HCT116 (cell line): ENCODE measurements around the gene KIF18B. TPM values are rescaled to one million over a fixed set of nuclear protein-coding genes. Genes with fewer than 3 reads are reported as not detected.

Source experiments
- ATAC-seq: fragments of 200-7000 bp; cut with Tn5 transposase; 2 replicates; pipeline ENCODE4 v1.9.1; 2020; ENCODE audit warnings: mild to moderate bottlenecking, moderate library complexity
- BruUV-seq: library from RNA; stranded (reverse); fragments of 400-500 nt; replicated peaks from 2 replicates; lab custom pipeline; 2021; lab: Mats Ljungman, UMichigan
- CTCF ChIA-PET: fragments of 300-600 bp; sonication (Branson Sonifier 250); formaldehyde crosslinking; loops from one replicate; lab custom pipeline; 2021; ENCODE audit warnings: antibody characterized with exemption; lab: Charles Lee
- POLR2A ChIA-PET: fragments of 300-600, 350-600 bp; sonication (Branson Sonifier 250); formaldehyde crosslinking; loops from one replicate; lab custom pipeline; 2021; ENCODE audit warnings: antibody characterized with exemption; lab: Charles Lee
- RAD21 ChIA-PET, 2 experiments: fragments of 300-600 bp; sonication (Branson Sonifier 250); formaldehyde crosslinking; loops; one replicate each; lab custom pipeline; 2023; ENCODE audit warnings: low total read pairs in 2 of 2; ENCODE audit not compliant: uncharacterized antibody in 2 of 2, unreplicated experiment in 2 of 2, low non-redundant PET in 1 of 2; lab: Charles Lee
- DNase-seq: peaks from one replicate; pipeline ENCODE4 v3.0.0-alpha.2; 2010; ENCODE audit warnings: low read depth, low spot score
- H2AFZ ChIP-seq: fragments of 200-600 bp; shearing (Covaris generic), sonication (generic); 2 replicates; pipeline ENCODE4 v1.6.1; 2017; ENCODE audit warnings: low read depth, mixed run types, mixed read lengths, antibody characterized with exemption, low read length; ENCODE audit not compliant: poor library complexity, severe bottlenecking
- H3K27ac ChIP-seq: 2 replicates; pipeline ENCODE4 v1.5.1; 2012; ENCODE audit warnings: low read depth, low read length
- H3K27me3 ChIP-seq: fragments of 200-600 bp; sonication (generic); 2 replicates; pipeline ENCODE4 v1.6.1; 2016; ENCODE audit warnings: mixed run types, low read length, mixed read lengths; ENCODE audit not compliant: insufficient read depth
- H3K36me3 ChIP-seq, 2 experiments: fragments of 200-500 bp in 1 of 2; fragments of 200-600 bp in 1 of 2; sonication (Bioruptor generic) in 1 of 2; sonication (generic) in 1 of 2; 2 replicates each; pipeline versions ENCODE4 v1.5.1 to v1.6.1; 2014 to 2016; ENCODE audit warnings: low read length in 2 of 2, inconsistent platforms in 1 of 2, mixed read lengths in 1 of 2, mixed run types in 1 of 2; ENCODE audit not compliant: insufficient read depth in 2 of 2, control insufficient read depth in 1 of 2
- H3K4me1 ChIP-seq, 2 experiments: fragments of 200-600 bp in 1 of 2; sonication (generic) in 1 of 2; 2 replicates each; pipeline versions ENCODE4 v1.5.1 to v1.6.1; 2012 to 2017; ENCODE audit warnings: low read length in 2 of 2, inconsistent platforms in 1 of 2, mild to moderate bottlenecking in 1 of 2, mixed read lengths in 1 of 2, mixed run types in 1 of 2, moderate library complexity in 1 of 2; ENCODE audit not compliant: insufficient read depth in 2 of 2, control insufficient read depth in 1 of 2
- H3K4me2 ChIP-seq: fragments of 200-600 bp; sonication (generic); 2 replicates; pipeline ENCODE4 v1.6.1; 2017; ENCODE audit warnings: mixed run types, low read length, mixed read lengths
- H3K4me3 ChIP-seq, 2 experiments: fragments of 200-600 bp in 1 of 2; sonication (generic) in 1 of 2; replicated peaks in 1 of 2; 2 replicates each; pipeline ENCODE4 v1.5.1; 2011 to 2016; ENCODE audit warnings: low read length in 2 of 2, control low read depth in 1 of 2, low read depth in 1 of 2, mild to moderate bottlenecking in 1 of 2, mixed read lengths in 1 of 2, mixed run types in 1 of 2
- H3K79me2 ChIP-seq: fragments of 200-600 bp; sonication (generic); 2 replicates; pipeline ENCODE4 v1.6.1; 2017; ENCODE audit warnings: mild to moderate bottlenecking, mixed run types, low read length, moderate library complexity, mixed read lengths; ENCODE audit not compliant: insufficient read depth
- H3K9ac ChIP-seq: fragments of 200-600 bp; sonication (generic); 2 replicates; pipeline ENCODE4 v1.6.1; 2016; ENCODE audit warnings: low read length, mixed read lengths
- H3K9me2 ChIP-seq: fragments of 200-600 bp; sonication (generic), shearing (Covaris generic); 2 replicates; pipeline ENCODE4 v1.6.1; 2017; ENCODE audit warnings: mixed run types, mild to moderate bottlenecking, moderate library complexity; ENCODE audit not compliant: insufficient read depth
- H3K9me3 ChIP-seq, 2 experiments: fragments of 200-500 bp in 1 of 2; fragments of 200-600 bp in 1 of 2; sonication (Bioruptor generic) in 1 of 2; sonication (generic) in 1 of 2; 2 replicates each; pipeline ENCODE4 v1.6.1; 2014 to 2017; ENCODE audit warnings: low read length in 2 of 2, mixed read lengths in 2 of 2, inconsistent platforms in 1 of 2, low read depth in 1 of 2, mild to moderate bottlenecking in 1 of 2, mixed run types in 1 of 2, moderate library complexity in 1 of 2; ENCODE audit not compliant: control insufficient read depth in 1 of 2, insufficient read depth in 1 of 2
- H4K20me1 ChIP-seq: fragments of 200-600 bp; sonication (generic), shearing (Covaris generic); 2 replicates; pipeline ENCODE4 v1.6.1; 2017; ENCODE audit warnings: mixed run types, mild to moderate bottlenecking, moderate library complexity; ENCODE audit not compliant: insufficient read depth
- CEBPB ChIP-seq: IDR thresholded peaks from 2 replicates; pipeline ENCODE4 v1.6.1; 2012; ENCODE audit warnings: low read depth
- FOSL1 ChIP-seq: IDR thresholded peaks from 2 replicates; pipeline ENCODE4 v1.6.1; 2012; ENCODE audit warnings: low read depth
- POLR2AphosphoS5 ChIP-seq: IDR thresholded peaks from 2 replicates; pipeline ENCODE4 v1.6.1; 2011; ENCODE audit warnings: mild to moderate bottlenecking, low read depth, low read length, moderate library complexity
- SRF ChIP-seq: IDR thresholded peaks from 2 replicates; pipeline ENCODE4 v1.6.1; 2012; ENCODE audit warnings: low read depth
- YY1 ChIP-seq: IDR thresholded peaks from 2 replicates; pipeline ENCODE4 v1.6.1; 2011; ENCODE audit warnings: low read length, low read depth, moderate library complexity, mild to moderate bottlenecking; ENCODE audit not compliant: insufficient replicate concordance; ENCODE audit errors: extremely low read depth
- ZFX ChIP-seq: fragments of 450-650 bp; IDR thresholded peaks from 2 replicates; pipeline ENCODE4 v1.6.1; 2017
- intact Hi-C: fragments of 100-400 bp; cut with micrococcal nuclease; formaldehyde crosslinking; loops from 2 replicates; pipeline ENCODE4 v1.10.0; 2022
- total RNA-seq: library from RNA; stranded (reverse); gene quantifications from one replicate; pipeline ENCODE4 v1.2.1, GENCODE V29; 2021; ENCODE audit not compliant: unreplicated experiment
- TF ChIP-seq, protein P1 (sequence below): IDR thresholded peaks from 2 replicates; pipeline ENCODE4 v1.6.1; 2011; ENCODE audit warnings: mild to moderate bottlenecking, low read length, moderate library complexity; ENCODE audit not compliant: insufficient replicate concordance; ENCODE audit errors: extremely low read depth

Gene KIF18B
- total RNA-seq, 1 experiment from 2014 or later = 76.4 TPM

DNA sequence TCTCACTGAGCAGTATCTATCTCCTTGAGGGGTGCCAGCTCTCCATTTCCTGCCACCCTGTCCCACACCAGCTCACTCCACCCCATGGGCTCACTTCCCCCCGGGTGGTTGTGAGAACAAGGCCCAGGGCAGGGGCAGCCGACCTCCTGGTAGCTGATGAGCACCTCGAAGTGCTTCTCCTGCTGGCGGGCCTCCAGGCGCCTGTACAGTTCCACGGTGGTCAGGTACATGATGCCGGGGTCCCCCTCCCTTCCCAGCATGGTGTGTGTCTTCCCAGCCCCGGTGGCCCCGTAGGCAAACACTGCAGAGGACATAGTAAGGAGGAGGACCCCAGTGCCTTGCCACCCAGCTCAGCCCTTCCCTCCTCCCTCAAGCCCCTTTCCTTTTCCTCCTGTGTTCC lies 12.5 kb downstream of the KIF18B start:
- Histone ChIP-seq H3K4me2 (no peak overlapping the region), H3K4me3 (no peak overlapping the region), H3K9ac (no peak overlapping the region), H3K9me2 (no peaks in the 10 kb centered on the region), H3K79me2 (peaks cover 51% of the 10 kb centered on the region), H3K27me3 (no peaks in the 10 kb centered on the region), H3K36me3 (peaks cover 33 to 67% of the 10 kb centered on the region in 2 experiments), H3K9me3 (peaks cover 0 to 4% of the 10 kb centered on the region in 2 experiments; a peak in 1 of 4 replicates), H3K4me1 (peaks cover 2 to 3% of the 10 kb centered on the region in 2 experiments), H3K27ac (no peak overlapping the region), H4K20me1 (0 out of 2 replicates have a peak, but pooled peaks cover 5% of the 10 kb centered on the region), H2AFZ (no peak overlapping the region)
- DNase-seq = no peak
- intact Hi-C loops = no loop called here
- ChIA-PET CTCF (no interaction called here), POLR2A (no interaction called here), RAD21 (no interaction called here)
- TF ChIP-seq SRF = no peak
- TF ChIP-seq YY1 = no peak
- ATAC-seq = no peak; the same call in 1 of the 2 replicates
- no TSS peak for BruUV-seq

DNA sequence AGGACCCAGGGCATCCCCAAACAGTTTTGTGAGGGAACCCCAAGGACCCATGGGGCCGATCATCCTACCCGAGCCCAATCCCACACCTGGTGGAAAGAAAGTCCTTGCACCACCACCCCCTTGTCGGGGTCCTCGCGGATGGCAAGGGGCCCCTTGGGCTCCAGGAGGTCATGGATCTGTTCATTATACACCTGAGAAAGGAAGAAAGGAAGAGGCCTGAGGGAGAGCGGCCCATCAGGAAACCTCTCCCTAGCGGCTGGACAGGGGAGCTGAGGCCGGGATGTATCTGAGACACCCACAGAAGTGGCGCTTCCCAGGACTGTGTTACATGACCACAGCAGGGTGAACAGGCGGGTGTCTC lies 12.8 kb downstream of the KIF18B start:
- no peak overlapping the region for H2AFZ ChIP-seq
- 0 out of 2 replicates have a peak, but pooled peaks cover 5% of the 10 kb centered on the region for H4K20me1 ChIP-seq
- H3K27ac ChIP-seq = no peak overlapping the region
- ChIA-PET RAD21 (no interaction called here), CTCF (no interaction called here), POLR2A (no interaction called here)
- no peak for ATAC-seq
- H3K9me3 ChIP-seq = peaks cover 0 to 4% of the 10 kb centered on the region in 2 experiments; a peak in 1 of 4 replicates
- no peaks in the 10 kb centered on the region for H3K27me3 ChIP-seq
- DNase-seq = no peak
- intact Hi-C loops = no loop called here
- H3K9ac ChIP-seq = no peak overlapping the region
- no peaks in the 10 kb centered on the region for H3K4me1 ChIP-seq
- peaks cover 37 to 71% of the 10 kb centered on the region in 2 experiments for H3K36me3 ChIP-seq
- no peak overlapping the region for H3K4me3 ChIP-seq
- no peaks in the 10 kb centered on the region for H3K9me2 ChIP-seq
- peaks cover 47% of the 10 kb centered on the region for H3K79me2 ChIP-seq
- no peak overlapping the region for H3K4me2 ChIP-seq
- TF ChIP-seq CEBPB (no peak), ZFX (no peak), FOSL1 (no peak), POLR2AphosphoS5 (no peak)
- TF ChIP-seq, protein P1, sequence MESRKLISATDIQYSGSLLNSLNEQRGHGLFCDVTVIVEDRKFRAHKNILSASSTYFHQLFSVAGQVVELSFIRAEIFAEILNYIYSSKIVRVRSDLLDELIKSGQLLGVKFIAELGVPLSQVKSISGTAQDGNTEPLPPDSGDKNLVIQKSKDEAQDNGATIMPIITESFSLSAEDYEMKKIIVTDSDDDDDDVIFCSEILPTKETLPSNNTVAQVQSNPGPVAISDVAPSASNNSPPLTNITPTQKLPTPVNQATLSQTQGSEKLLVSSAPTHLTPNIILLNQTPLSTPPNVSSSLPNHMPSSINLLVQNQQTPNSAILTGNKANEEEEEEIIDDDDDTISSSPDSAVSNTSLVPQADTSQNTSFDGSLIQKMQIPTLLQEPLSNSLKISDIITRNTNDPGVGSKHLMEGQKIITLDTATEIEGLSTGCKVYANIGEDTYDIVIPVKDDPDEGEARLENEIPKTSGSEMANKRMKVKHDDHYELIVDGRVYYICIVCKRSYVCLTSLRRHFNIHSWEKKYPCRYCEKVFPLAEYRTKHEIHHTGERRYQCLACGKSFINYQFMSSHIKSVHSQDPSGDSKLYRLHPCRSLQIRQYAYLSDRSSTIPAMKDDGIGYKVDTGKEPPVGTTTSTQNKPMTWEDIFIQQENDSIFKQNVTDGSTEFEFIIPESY = no peak
- TF ChIP-seq, all 23 proteins: peak for 0
- no TSS peak for BruUV-seq
